Prostate gland (tissue), 2 donors: ENCODE measurements around the gene RNASE13.

Experiments used
- POLR2A ChIP-seq: fragments of 450-650 bp; IDR thresholded peaks from one replicate; pipeline ENCODE4 v1.6.1; 2016; ENCODE audit warnings: antibody characterized with exemption, mild to moderate bottlenecking
- POLR2AphosphoS5 ChIP-seq: sonication (generic); formaldehyde crosslinking; IDR thresholded peaks from one replicate; pipeline ENCODE4 v1.6.1; 2017; ENCODE audit warnings: antibody characterized with exemption
- TF ChIP-seq, protein P1 (sequence below), 4 experiments: fragments of 200-600 bp in 2 of 4; fragments of 450-650 bp in 2 of 4; sonication (generic) in 2 of 4; IDR thresholded peaks; 1 replicate in 3 of 4; 2 replicates in 1 of 4; pipeline ENCODE4 v1.5.1; 2016 to 2019; ENCODE audit warnings: antibody characterized with exemption in 4 of 4, mild to moderate bottlenecking in 2 of 4, moderate library complexity in 2 of 4

DNA sequence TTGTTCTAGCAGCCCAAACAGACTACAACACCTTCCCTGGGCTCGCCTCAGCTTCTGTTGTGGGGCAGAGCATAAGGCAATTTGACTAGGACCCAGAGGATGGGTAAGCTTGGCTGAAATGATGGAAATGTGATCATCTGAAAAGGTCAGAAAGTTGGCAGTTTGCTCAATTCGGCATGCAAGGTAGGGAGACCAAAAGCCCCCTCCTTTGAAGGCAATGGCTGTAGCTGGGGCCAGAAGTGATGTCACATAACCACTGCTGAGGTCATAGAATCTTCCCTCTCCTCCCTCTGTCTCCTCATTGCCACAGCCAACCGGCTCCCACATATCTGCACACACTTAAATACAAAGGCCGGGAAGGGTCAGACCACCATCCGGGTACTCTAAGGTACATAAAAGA, 4.7 kb downstream of the RNASE13 start, which contains the start of gene TPPP2:
- TF ChIP-seq, protein P1, sequence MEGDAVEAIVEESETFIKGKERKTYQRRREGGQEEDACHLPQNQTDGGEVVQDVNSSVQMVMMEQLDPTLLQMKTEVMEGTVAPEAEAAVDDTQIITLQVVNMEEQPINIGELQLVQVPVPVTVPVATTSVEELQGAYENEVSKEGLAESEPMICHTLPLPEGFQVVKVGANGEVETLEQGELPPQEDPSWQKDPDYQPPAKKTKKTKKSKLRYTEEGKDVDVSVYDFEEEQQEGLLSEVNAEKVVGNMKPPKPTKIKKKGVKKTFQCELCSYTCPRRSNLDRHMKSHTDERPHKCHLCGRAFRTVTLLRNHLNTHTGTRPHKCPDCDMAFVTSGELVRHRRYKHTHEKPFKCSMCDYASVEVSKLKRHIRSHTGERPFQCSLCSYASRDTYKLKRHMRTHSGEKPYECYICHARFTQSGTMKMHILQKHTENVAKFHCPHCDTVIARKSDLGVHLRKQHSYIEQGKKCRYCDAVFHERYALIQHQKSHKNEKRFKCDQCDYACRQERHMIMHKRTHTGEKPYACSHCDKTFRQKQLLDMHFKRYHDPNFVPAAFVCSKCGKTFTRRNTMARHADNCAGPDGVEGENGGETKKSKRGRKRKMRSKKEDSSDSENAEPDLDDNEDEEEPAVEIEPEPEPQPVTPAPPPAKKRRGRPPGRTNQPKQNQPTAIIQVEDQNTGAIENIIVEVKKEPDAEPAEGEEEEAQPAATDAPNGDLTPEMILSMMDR (IDR thresholded peaks at IDR 0.05), result no peak
- TF ChIP-seq POLR2A, result no peak
- TF ChIP-seq POLR2AphosphoS5, result no peak
